Measurements from ENCODE around the gene DNAJC28.
"Not testable (repeated sequence)": the region's sequence is repeated elsewhere in the genome, so short reads cannot be mapped to it uniquely, and the experiment has no call there.

The DNAJC28 gene

GRCh38 chr21:33491373-33492102, at the start of gene DNAJC28:
Gene DNAJC28 (minus strand): TSS chr21:33491716. CDS start chr21:33489393, 2,323 bp downstream.
- peak; percentile 94 for DNase-seq

GRCh38 chr21:33541105-33541711, 49.7 kb upstream of the DNAJC28 start:
- DNase-seq, result no peak

GRCh38 chr21:33540711-33541104, 49.2 kb upstream of the DNAJC28 start:
- no peak for DNase-seq

- DNase-seq, result no peak
Measured at GRCh38 chr21:33539616-33540015, 48.1 kb upstream of the DNAJC28 start.

GRCh38 chr21:33537212-33537611, 45.7 kb upstream of the DNAJC28 start:
- DNase-seq, result no peak

- DNase-seq, result no peak
Measured at GRCh38 chr21:33531007-33531406, 39.5 kb upstream of the DNAJC28 start.

- no peak for DNase-seq
Measured at GRCh38 chr21:33522953-33523349, 31.4 kb upstream of the DNAJC28 start.

GRCh38 chr21:33522297-33522952, 30.9 kb upstream of the DNAJC28 start:
- DNase-seq, result no peak

GRCh38 chr21:33518899-33519298, 27.4 kb upstream of the DNAJC28 start:
- DNase-seq, result no peak

- no peak for DNase-seq
Measured at GRCh38 chr21:33514229-33514628, 22.7 kb upstream of the DNAJC28 start.

GRCh38 chr21:33512481-33512880, 21.0 kb upstream of the DNAJC28 start:
- DNase-seq, result no peak

GRCh38 chr21:33511639-33512038, 20.1 kb upstream of the DNAJC28 start:
- DNase-seq, result no peak

- DNase-seq, result no peak
Measured at GRCh38 chr21:33510826-33511225, 19.3 kb upstream of the DNAJC28 start.

- not testable (repeated sequence) for DNase-seq
Measured at GRCh38 chr21:33507003-33507402, 15.5 kb upstream of the DNAJC28 start.

- DNase-seq, result no peak
Measured at GRCh38 chr21:33505833-33506232, 14.3 kb upstream of the DNAJC28 start.

- no peak for DNase-seq
Measured at GRCh38 chr21:33496345-33496744, 4.8 kb upstream of the DNAJC28 start.

GRCh38 chr21:33495743-33496142, 4.2 kb upstream of the DNAJC28 start:
- DNase-seq, result no peak

GRCh38 chr21:33493756-33494155, 2.2 kb upstream of the DNAJC28 start:
- no peak for DNase-seq

GRCh38 chr21:33492571-33492970, 1.1 kb upstream of the DNAJC28 start:
- no peak for DNase-seq

GRCh38 chr21:33490991-33491372, 534 bp downstream of the DNAJC28 start:
- no peak for DNase-seq

GRCh38 chr21:33488936-33489335, 2.6 kb downstream of the DNAJC28 start:
- no peak for DNase-seq

GRCh38 chr21:33487996-33488395, 3.5 kb downstream of the DNAJC28 start:
- DNase-seq, result no peak

- no peak for DNase-seq
Measured at GRCh38 chr21:33481314-33481943, 10.1 kb downstream of the DNAJC28 start.
